G401 (cell line): ENCODE measurements around the gene GSTCD. TPM values are rescaled to one million over a fixed set of nuclear protein-coding genes. Genes with fewer than 3 reads are reported as not detected.
"Not testable (repeated sequence)": the region's sequence is repeated elsewhere in the genome, so short reads cannot be mapped to it uniquely, and the experiment has no call there.

Experiments
- DNase-seq: peaks from one replicate; pipeline ENCODE4 v3.0.0-alpha.2; 2015; ENCODE audit warnings: low spot score
- in situ Hi-C: cut with HindIII; loops from 2 replicates; pipeline ENCODE4 v1.10.0; 2016; ENCODE audit warnings: low sequenced_read_pairs, mixed read lengths
- total RNA-seq: library from RNA; depleted of rRNA; stranded (reverse); fragments of >200 nt; shearing (Covaris generic); gene quantifications from 2 replicates; pipeline ENCODE4 v1.2.3, GENCODE V29; 2014; rRNA removed

GSTCD gene
- total RNA-seq: 22.2 and 45.4 TPM in 2 replicates

- in situ Hi-C loops: no loop called here
- DNase-seq: peak; percentile 95
Measured at GRCh38 chr4:105708181-105709080, at the start of gene GSTCD, which contains the start of gene INTS12. GSTCD (plus strand) TSS chr4:105708784; CDS start chr4:105717614, 8,830 bp downstream. INTS12 (minus strand) TSS chr4:105708689; CDS start chr4:105700005, 8,684 bp downstream.

GRCh38 chr4:105659190-105659589 lies 49.4 kb upstream of the GSTCD start:
- DNase-seq: no peak

GRCh38 chr4:105661028-105661427 lies 47.6 kb upstream of the GSTCD start:
- in situ Hi-C loops: no loop called here
- DNase-seq: no peak

More at GRCh38 chr4:105659190-105659589, 49.4 kb upstream of the GSTCD start:
- in situ Hi-C loops: no loop called here

- in situ Hi-C loops: no loop called here
- DNase-seq: no peak
Measured at GRCh38 chr4:105662935-105663675, 45.5 kb upstream of the GSTCD start.

- no peak for DNase-seq
- in situ Hi-C loops: no loop called here
Measured at GRCh38 chr4:105666693-105667092, 41.9 kb upstream of the GSTCD start.

GRCh38 chr4:105670684-105671083 lies 37.9 kb upstream of the GSTCD start:
- in situ Hi-C loops: no loop called here
- DNase-seq: no peak

- no peak for DNase-seq
- in situ Hi-C loops: no loop called here
Measured at GRCh38 chr4:105671301-105671700, 37.3 kb upstream of the GSTCD start.

- in situ Hi-C loops: no loop called here
- DNase-seq: no peak
Measured at GRCh38 chr4:105674011-105674410, 34.6 kb upstream of the GSTCD start.

GRCh38 chr4:105677709-105678108 lies 30.9 kb upstream of the GSTCD start:
- in situ Hi-C loops: no loop called here
- DNase-seq: no peak

- in situ Hi-C loops: no loop called here
- DNase-seq: no peak
Measured at GRCh38 chr4:105679186-105679585, 29.4 kb upstream of the GSTCD start.

- in situ Hi-C loops: no loop called here
- DNase-seq: no peak
Measured at GRCh38 chr4:105683038-105683437, 25.5 kb upstream of the GSTCD start.

GRCh38 chr4:105686571-105686970 lies 22.0 kb upstream of the GSTCD start:
- no peak for DNase-seq
- in situ Hi-C loops: no loop called here

GRCh38 chr4:105694812-105695211 lies 13.8 kb upstream of the GSTCD start:
- in situ Hi-C loops, DNase-seq: not testable (repeated sequence)

- in situ Hi-C loops, DNase-seq: not testable (repeated sequence)
Measured at GRCh38 chr4:105695832-105696231, 12.8 kb upstream of the GSTCD start.

GRCh38 chr4:105698607-105699006 lies 10.0 kb upstream of the GSTCD start:
- in situ Hi-C loops: no loop called here
- DNase-seq: no peak

GRCh38 chr4:105707782-105708180 lies 803 bp upstream of the GSTCD start:
- in situ Hi-C loops: no loop called here
- no peak for DNase-seq

- in situ Hi-C loops: no loop called here
- peak; percentile 49 for DNase-seq
Measured at GRCh38 chr4:105709081-105709450, 482 bp downstream of the GSTCD start.

GRCh38 chr4:105710012-105710600 lies 1.5 kb downstream of the GSTCD start:
- DNase-seq: no peak
- in situ Hi-C loops: no loop called here

- DNase-seq: no peak
- in situ Hi-C loops: no loop called here
Measured at GRCh38 chr4:105710678-105711077, 2.1 kb downstream of the GSTCD start.

GRCh38 chr4:105712766-105713165 lies 4.2 kb downstream of the GSTCD start:
- no peak for DNase-seq
- in situ Hi-C loops: no loop called here
